Natural killer cell treated with Interleukin-12 subunit alpha and Interleukin-12 subunit beta and Interleukin-15 and Interleukin-18, amount 100 ng/mL, for 72 hours (primary cell): ENCODE data around the gene TTC23. TPM values are rescaled to one million over a fixed set of nuclear protein-coding genes. Genes with fewer than 3 reads are reported as not detected.

Experiments
- ATAC-seq, 2 donors: fragments of 150-1000 bp; cut with Tn5 transposase in 1 of 2; sonication (Bioruptor Pico), chemical (Tn5 transposase) in 1 of 2; 2 replicates each; pipeline ENCODE4 v1.10.0; 2021
- DNase-seq: peaks from one replicate; pipeline ENCODE4 v3.0.0; 2022; ENCODE audit warnings: low spot score
- H3K27ac Mint-ChIP-seq, 2 donors: 1 replicate in 1 of 2; 2 replicates in 1 of 2; pipeline ENCODE4 v1.8.0; 2022; ENCODE audit warnings: mixed read lengths in 2 of 2, mild to moderate bottlenecking in 1 of 2, moderate library complexity in 1 of 2
- H3K27me3 Mint-ChIP-seq, 2 donors: 1 replicate in 1 of 2; 2 replicates in 1 of 2; pipeline ENCODE4 v1.8.0; 2022; ENCODE audit warnings: mixed read lengths in 2 of 2
- H3K36me3 Mint-ChIP-seq: one replicate; pipeline ENCODE4 v1.8.0; 2022; ENCODE audit warnings: mixed read lengths
- H3K4me1 Mint-ChIP-seq, 2 donors: 1 replicate in 1 of 2; 2 replicates in 1 of 2; pipeline ENCODE4 v1.8.0; 2022; ENCODE audit warnings: low read depth in 2 of 2, mixed read lengths in 2 of 2, mild to moderate bottlenecking in 1 of 2
- H3K4me3 Mint-ChIP-seq: one replicate; pipeline ENCODE4 v1.8.0; 2022; ENCODE audit warnings: mixed read lengths
- H3K9me3 Mint-ChIP-seq: 2 replicates; pipeline ENCODE4 v1.8.0; 2022; ENCODE audit warnings: mixed read lengths
- total RNA-seq, 2 donors: library from RNA; stranded (reverse); gene quantifications; one replicate each; pipeline ENCODE4 v1.2.3, GENCODE V29; 2022

Gene TTC23, protein sequence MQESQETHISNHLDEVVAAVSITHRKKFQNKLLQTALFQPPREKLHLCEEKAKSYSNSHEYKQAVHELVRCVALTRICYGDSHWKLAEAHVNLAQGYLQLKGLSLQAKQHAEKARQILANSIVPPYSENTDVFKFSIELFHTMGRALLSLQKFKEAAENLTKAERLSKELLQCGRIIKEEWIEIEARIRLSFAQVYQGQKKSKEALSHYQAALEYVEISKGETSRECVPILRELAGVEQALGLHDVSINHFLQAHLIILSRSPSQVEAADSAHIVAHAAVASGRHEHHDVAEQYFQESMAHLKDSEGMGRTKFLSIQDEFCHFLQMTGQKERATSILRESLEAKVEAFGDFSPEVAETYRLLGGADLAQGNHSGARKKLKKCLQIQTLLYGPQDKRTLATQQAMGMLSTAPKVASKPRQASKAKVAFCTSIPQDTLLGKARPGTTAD
- 1 to 10 TPM in 1 of 2 donors, under 1 TPM in 1; 1.00 to 3.6 TPM for total RNA-seq

DNA sequence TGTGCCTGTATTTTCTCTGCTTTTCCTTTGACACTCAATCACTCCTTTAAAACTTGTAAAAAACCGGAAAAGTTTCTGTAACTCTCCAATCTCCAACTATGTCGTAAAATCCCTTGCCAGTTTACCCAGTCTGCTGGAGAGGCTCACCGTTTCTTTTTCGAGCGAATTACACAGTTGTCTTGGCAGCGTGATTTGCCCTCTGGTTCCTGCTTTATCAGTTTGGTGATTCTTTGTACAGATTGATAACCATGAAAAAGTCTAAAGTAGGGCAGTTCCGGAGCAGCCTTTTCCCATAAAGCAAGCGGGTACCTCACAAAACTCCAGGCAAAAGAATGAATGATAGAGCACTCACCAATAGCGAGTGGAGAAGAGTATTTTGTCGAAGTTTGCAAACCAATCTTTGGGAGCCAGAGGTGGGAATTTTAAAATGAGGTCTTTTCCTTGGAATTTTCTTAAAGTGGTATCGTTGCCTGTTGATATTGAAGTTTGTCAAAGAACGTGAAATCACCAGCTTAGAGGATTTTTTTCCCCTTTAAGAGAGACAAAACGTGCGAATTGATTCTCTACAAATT, at the start of gene TTC23:
Gene TTC23 (minus strand): TSS at position 312 of the 572 bp plus-strand sequence. CDS start 20,869 bp downstream, outside the sequence.
- H3K27ac Mint-ChIP-seq, result peak within 1 kb of the TSS in 1 of 2 donors; percentile 78
- DNase-seq (no peak), ATAC-seq (no peak)
- H3K36me3 Mint-ChIP-seq, result peaks cover 6% of the 10 kb centered on the region
- H3K4me3 Mint-ChIP-seq, result peak within 1 kb of the TSS; percentile 94
- peaks cover 0 to 7% of the 10 kb centered on the region in 2 donors for H3K27me3 Mint-ChIP-seq
- H3K9me3 Mint-ChIP-seq, result no peaks in the 10 kb centered on the region
- peaks cover 24 to 28% of the 10 kb centered on the region in 2 donors for H3K4me1 Mint-ChIP-seq

DNA sequence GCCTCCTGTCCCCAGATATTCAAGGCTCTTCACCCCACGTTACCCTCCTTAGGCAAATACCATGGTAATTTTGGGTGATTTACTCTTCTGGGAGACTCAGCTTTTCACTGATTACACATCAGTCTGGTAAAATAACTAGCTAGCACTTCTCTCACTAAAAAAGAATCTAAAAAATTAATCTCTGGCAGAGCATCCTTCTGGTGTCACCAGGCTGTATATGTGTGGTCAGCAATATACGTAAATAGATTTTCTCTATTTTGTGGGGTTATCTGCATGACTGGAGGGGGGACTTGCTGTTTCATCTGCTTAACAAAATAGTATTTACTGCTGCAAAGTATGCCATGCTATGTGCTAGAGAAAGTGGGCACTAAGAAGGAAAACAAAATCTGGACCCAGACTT, 47.0 kb upstream of the TTC23 start:
- no peaks in the 10 kb centered on the region for H3K27me3 Mint-ChIP-seq
- peaks cover 20% of the 10 kb centered on the region for H3K36me3 Mint-ChIP-seq
- no peak overlapping the region for H3K4me3 Mint-ChIP-seq
- peaks cover 0 to 2% of the 10 kb centered on the region in 2 donors for H3K4me1 Mint-ChIP-seq
- no peak for DNase-seq
- ATAC-seq, result no peak
- H3K9me3 Mint-ChIP-seq, result no peaks in the 10 kb centered on the region
- no peak overlapping the region for H3K27ac Mint-ChIP-seq

- no peak for DNase-seq
Measured at GRCh38 chr15:99295840-99296239, 46.5 kb upstream of the TTC23 start.

GRCh38 chr15:99291643-99292042, 42.3 kb upstream of the TTC23 start:
- DNase-seq (no peak), ATAC-seq (no peak)
- peaks cover 0 to 2% of the 10 kb centered on the region in 2 donors for H3K4me1 Mint-ChIP-seq
- peaks cover 20% of the 10 kb centered on the region for H3K36me3 Mint-ChIP-seq
- no peaks in the 10 kb centered on the region for H3K27me3 Mint-ChIP-seq
- H3K9me3 Mint-ChIP-seq, result no peaks in the 10 kb centered on the region
- H3K4me3 Mint-ChIP-seq, result no peak overlapping the region
- H3K27ac Mint-ChIP-seq, result no peak overlapping the region

More at GRCh38 chr15:99295840-99296239, 46.5 kb upstream of the TTC23 start:
- H3K27ac Mint-ChIP-seq, result no peak overlapping the region
- H3K4me1 Mint-ChIP-seq, result peaks cover 0 to 2% of the 10 kb centered on the region in 2 donors
- H3K9me3 Mint-ChIP-seq, result no peaks in the 10 kb centered on the region
- H3K36me3 Mint-ChIP-seq, result peaks cover 20% of the 10 kb centered on the region
- no peak for ATAC-seq
- no peak overlapping the region for H3K4me3 Mint-ChIP-seq
- H3K27me3 Mint-ChIP-seq, result no peaks in the 10 kb centered on the region

DNA sequence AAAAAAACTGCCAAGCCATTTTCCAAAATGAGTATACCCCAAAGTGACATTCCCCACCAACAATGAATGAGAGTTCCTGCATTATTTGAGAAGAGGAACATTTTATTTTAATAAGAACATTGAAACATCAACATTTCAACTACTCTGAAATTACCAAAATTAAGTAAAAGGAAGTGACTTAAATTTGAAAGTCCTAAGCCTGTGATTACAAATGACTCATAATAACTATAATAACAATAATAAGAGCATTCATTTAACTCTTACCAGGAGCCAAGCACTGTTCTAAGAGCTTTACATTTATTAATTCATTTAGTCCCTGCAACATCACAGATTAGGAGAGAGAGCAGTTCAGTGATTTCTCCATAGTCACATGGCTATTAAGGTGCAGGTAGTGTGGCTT, 34.3 kb upstream of the TTC23 start:
- no peaks in the 10 kb centered on the region for H3K9me3 Mint-ChIP-seq
- H3K36me3 Mint-ChIP-seq, result peaks cover 24% of the 10 kb centered on the region
- no peaks in the 10 kb centered on the region for H3K27me3 Mint-ChIP-seq
- peak overlapping the region; percentile 44 for H3K4me3 Mint-ChIP-seq
- peak overlapping the region in 1 of 2 donors; percentile 60 for H3K27ac Mint-ChIP-seq
- peaks cover 34 to 51% of the 10 kb centered on the region in 2 donors for H3K4me1 Mint-ChIP-seq
- no peak for ATAC-seq
- no peak for DNase-seq

DNA sequence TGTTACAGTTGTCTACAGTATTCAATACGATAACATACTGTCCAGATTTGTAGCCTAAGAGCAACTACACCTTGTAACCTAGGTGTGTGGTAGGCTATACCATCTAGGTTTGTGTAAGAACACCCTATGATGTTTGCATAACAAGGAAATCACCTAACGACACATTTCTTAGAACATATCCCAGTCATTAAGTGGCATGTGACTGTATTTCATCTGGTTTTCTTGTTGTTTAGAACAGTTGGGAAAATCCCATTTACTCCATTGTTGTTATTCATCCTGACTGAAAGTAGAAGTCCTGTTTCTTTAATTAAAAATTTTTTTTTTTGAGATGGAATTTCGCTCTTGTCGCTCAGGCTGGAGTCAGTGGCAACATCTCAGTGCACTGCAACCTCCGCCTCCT, 33.2 kb upstream of the TTC23 start:
- H3K4me3 Mint-ChIP-seq, result peak overlapping the region; percentile 35
- DNase-seq (no peak), ATAC-seq (no peak)
- peaks cover 34 to 54% of the 10 kb centered on the region in 2 donors for H3K4me1 Mint-ChIP-seq
- peak overlapping the region in 1 of 2 donors; percentile 59 for H3K27ac Mint-ChIP-seq
- peaks cover 25% of the 10 kb centered on the region for H3K36me3 Mint-ChIP-seq
- no peaks in the 10 kb centered on the region for H3K9me3 Mint-ChIP-seq
- H3K27me3 Mint-ChIP-seq, result no peaks in the 10 kb centered on the region

GRCh38 chr15:99282121-99282520, 32.7 kb upstream of the TTC23 start:
- no peaks in the 10 kb centered on the region for H3K27me3 Mint-ChIP-seq
- peaks cover 34 to 59% of the 10 kb centered on the region in 2 donors for H3K4me1 Mint-ChIP-seq
- ATAC-seq (no peak), DNase-seq (no peak)
- H3K9me3 Mint-ChIP-seq, result no peaks in the 10 kb centered on the region
- H3K36me3 Mint-ChIP-seq, result peaks cover 25% of the 10 kb centered on the region
- H3K4me3 Mint-ChIP-seq, result peak overlapping the region; percentile 35
- peak overlapping the region; percentile 45 to 59 for H3K27ac Mint-ChIP-seq

- Mint-ChIP-seq H3K27me3 (no peaks in the 10 kb centered on the region), H3K4me1 (peaks cover 29 to 64% of the 10 kb centered on the region in 2 donors), H3K4me3 (peak overlapping the region; percentile 76), H3K36me3 (peaks cover 22% of the 10 kb centered on the region), H3K9me3 (no peaks in the 10 kb centered on the region), H3K27ac (peak overlapping the region; percentile 7 to 68)
- DNase-seq, result no peak
- peak in 1 of 2 donors; percentile 64 for ATAC-seq
Measured at GRCh38 chr15:99279827-99280226, 30.4 kb upstream of the TTC23 start.

- Mint-ChIP-seq H3K27ac (peak overlapping the region; percentile 7 to 68), H3K9me3 (no peaks in the 10 kb centered on the region), H3K36me3 (peaks cover 18% of the 10 kb centered on the region), H3K4me3 (peak overlapping the region; percentile 76), H3K4me1 (peaks cover 23 to 59% of the 10 kb centered on the region in 2 donors), H3K27me3 (no peaks in the 10 kb centered on the region)
- peak in 1 of 2 donors; percentile 56 for ATAC-seq
- no peak for DNase-seq
Measured at GRCh38 chr15:99279290-99279689, 29.9 kb upstream of the TTC23 start.

DNA sequence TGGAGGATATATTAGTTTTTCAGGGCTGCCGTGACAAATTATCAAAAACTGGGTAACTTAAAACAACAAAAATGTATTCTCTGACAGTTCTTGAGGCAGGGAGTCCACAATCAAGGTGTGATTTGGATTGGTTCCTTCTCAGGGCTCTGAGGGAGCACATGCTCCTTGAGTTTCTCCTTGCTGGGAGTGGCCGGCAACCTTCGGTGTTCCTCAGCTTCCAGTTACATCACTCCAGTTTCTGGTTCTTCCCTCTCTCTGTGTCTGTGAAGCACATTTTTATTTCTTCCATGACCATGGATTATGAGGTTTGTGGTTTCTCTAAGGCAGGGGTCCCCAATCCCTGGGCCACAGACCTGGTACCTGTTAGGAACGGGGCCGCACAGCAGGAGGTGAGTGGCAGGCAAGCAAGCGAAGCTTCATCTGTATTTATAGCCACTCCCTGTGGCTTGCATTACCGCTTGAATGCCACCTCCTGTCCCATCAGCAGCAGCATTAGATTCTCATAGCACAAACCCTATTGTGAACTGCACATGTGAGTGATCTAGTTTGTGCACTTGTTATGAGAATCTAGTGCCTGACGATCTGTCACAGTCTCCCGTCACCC, 26.2 kb upstream of the TTC23 start:
- Mint-ChIP-seq H3K9me3 (no peaks in the 10 kb centered on the region), H3K4me1 (peaks cover 18 to 37% of the 10 kb centered on the region in 2 donors), H3K27me3 (no peaks in the 10 kb centered on the region)

GRCh38 chr15:99275061-99275460, 25.7 kb upstream of the TTC23 start:
- peaks cover 13 to 32% of the 10 kb centered on the region in 2 donors for H3K4me1 Mint-ChIP-seq
- no peaks in the 10 kb centered on the region for H3K27me3 Mint-ChIP-seq
- ATAC-seq (no peak), DNase-seq (no peak)
- H3K4me3 Mint-ChIP-seq, result no peak overlapping the region
- H3K27ac Mint-ChIP-seq, result peak overlapping the region in 1 of 2 donors; percentile 53
- no peaks in the 10 kb centered on the region for H3K9me3 Mint-ChIP-seq
- H3K36me3 Mint-ChIP-seq, result peaks cover 12% of the 10 kb centered on the region

More for the DNA sequence above, 26.2 kb upstream of the TTC23 start:
- no peak overlapping the region for H3K4me3 Mint-ChIP-seq
- H3K27ac Mint-ChIP-seq, result no peak overlapping the region
- ATAC-seq (no peak), DNase-seq (no peak)
- peaks cover 13% of the 10 kb centered on the region for H3K36me3 Mint-ChIP-seq

- Mint-ChIP-seq H3K4me3 (no peak overlapping the region), H3K9me3 (no peaks in the 10 kb centered on the region)
- no peak for DNase-seq
Measured at GRCh38 chr15:99273801-99274200, 24.4 kb upstream of the TTC23 start.

GRCh38 chr15:99268431-99268830, 19.1 kb upstream of the TTC23 start:
- Mint-ChIP-seq H3K9me3 (no peaks in the 10 kb centered on the region), H3K4me3 (no peak overlapping the region), H3K27ac (no peak overlapping the region), H3K36me3 (no peaks in the 10 kb centered on the region), H3K27me3 (no peaks in the 10 kb centered on the region), H3K4me1 (no peaks in the 10 kb centered on the region)
- ATAC-seq, result no peak
- DNase-seq, result no peak

More at GRCh38 chr15:99273801-99274200, 24.4 kb upstream of the TTC23 start:
- Mint-ChIP-seq H3K4me1 (peaks cover 1 to 19% of the 10 kb centered on the region in 2 donors), H3K27me3 (no peaks in the 10 kb centered on the region), H3K36me3 (peaks cover 2% of the 10 kb centered on the region), H3K27ac (no peak overlapping the region)
- ATAC-seq, result no peak

GRCh38 chr15:99267957-99268356, 18.6 kb upstream of the TTC23 start:
- H3K4me1 Mint-ChIP-seq, result no peaks in the 10 kb centered on the region
- H3K9me3 Mint-ChIP-seq, result no peaks in the 10 kb centered on the region

More at GRCh38 chr15:99267957-99268356, 18.6 kb upstream of the TTC23 start:
- no peak for ATAC-seq
- H3K4me3 Mint-ChIP-seq, result no peak overlapping the region
- no peak overlapping the region for H3K27ac Mint-ChIP-seq
- H3K36me3 Mint-ChIP-seq, result no peaks in the 10 kb centered on the region
- no peaks in the 10 kb centered on the region for H3K27me3 Mint-ChIP-seq
- DNase-seq, result no peak
